CD14-positive monocyte (primary cell): ENCODE measurements around the gene ROBO1. TPM values are rescaled to one million over a fixed set of nuclear protein-coding genes. Genes with fewer than 3 reads are reported as not detected.

Experiments
- DNase-seq, 3 donors: peaks; one replicate each; pipeline ENCODE4 v3.0.0-alpha.2; 2011 to 2022
- H2AFZ ChIP-seq: 2 replicates; pipeline ENCODE4 v1.6.0; 2012; ENCODE audit warnings: mild to moderate bottlenecking, low read depth, low read length, inconsistent platforms; ENCODE audit not compliant: insufficient read depth, poor library complexity, severe bottlenecking
- H3K27ac ChIP-seq, 2 donors: 1 replicate in 1 of 2; 2 replicates in 1 of 2; pipeline ENCODE4 v1.5.1; 2012 to 2013; ENCODE audit warnings: low read length in 2 of 2, control low read depth in 1 of 2, inconsistent platforms in 1 of 2, low read depth in 1 of 2, mild to moderate bottlenecking in 1 of 2
- H3K27me3 ChIP-seq, 2 donors: one replicate each; pipeline versions ENCODE4 v1.6.0 to v1.6.1; 2011 to 2013; ENCODE audit warnings: low read length in 2 of 2; ENCODE audit not compliant: control insufficient read depth in 2 of 2, insufficient read depth in 2 of 2
- H3K36me3 ChIP-seq, 2 donors: replicated peaks in 1 of 2; 1 replicate in 1 of 2; 2 replicates in 1 of 2; pipeline versions ENCODE4 v1.5.1 to v1.6.1; 2012 to 2013; ENCODE audit warnings: low read length in 2 of 2, control low read depth in 1 of 2, inconsistent platforms in 1 of 2, mild to moderate bottlenecking in 1 of 2; ENCODE audit not compliant: insufficient read depth in 2 of 2, control insufficient read depth in 1 of 2
- H3K4me1 ChIP-seq, 2 donors: 1 replicate in 1 of 2; 2 replicates in 1 of 2; pipeline versions ENCODE4 v1.5.1 to v1.6.1; 2012 to 2013; ENCODE audit warnings: low read length in 2 of 2, control low read depth in 1 of 2, inconsistent platforms in 1 of 2, mild to moderate bottlenecking in 1 of 2, moderate library complexity in 1 of 2; ENCODE audit not compliant: insufficient read depth in 2 of 2, control insufficient read depth in 1 of 2
- H3K4me2 ChIP-seq: replicated peaks from 2 replicates; pipeline ENCODE3; 2012; ENCODE audit warnings: low read length, moderate library complexity, mild to moderate bottlenecking; ENCODE audit not compliant: poor library complexity, severe bottlenecking; ENCODE audit errors: extremely low read depth
- H3K4me3 ChIP-seq, 3 experiments: fragments of 200-600 bp in 1 of 3; sonication (generic) in 1 of 3; replicated peaks in 1 of 3; 1 replicate in 2 of 3; 2 replicates in 1 of 3; pipeline ENCODE4 v1.5.1; 2011 to 2013; ENCODE audit warnings: low read length in 3 of 3, mild to moderate bottlenecking in 3 of 3, control low read depth in 2 of 3, low read depth in 2 of 3, inconsistent platforms in 1 of 3, moderate library complexity in 1 of 3
- H3K79me2 ChIP-seq: 2 replicates; pipeline ENCODE4 v1.6.0; 2012; ENCODE audit warnings: mild to moderate bottlenecking, control low read depth, inconsistent platforms, low read length, moderate library complexity; ENCODE audit not compliant: insufficient read depth
- H3K9ac ChIP-seq: 2 replicates; pipeline ENCODE4 v1.6.0; 2017; ENCODE audit warnings: low read length, mild to moderate bottlenecking; ENCODE audit not compliant: insufficient read depth, poor library complexity, severe bottlenecking
- H3K9me3 ChIP-seq, 2 donors: replicated peaks in 1 of 2; 1 replicate in 1 of 2; 2 replicates in 1 of 2; pipeline versions ENCODE4 v1.5.1 to v1.6.1; 2012 to 2013; ENCODE audit warnings: low read length in 2 of 2, control low read depth in 1 of 2; ENCODE audit not compliant: control insufficient read depth in 1 of 2, insufficient read depth in 1 of 2
- H4K20me1 ChIP-seq: 2 replicates; pipeline ENCODE4 v1.6.0; 2012; ENCODE audit warnings: mild to moderate bottlenecking, low read length, control low read depth, moderate library complexity; ENCODE audit not compliant: insufficient read depth
- H3K27ac Mint-ChIP-seq, 7 donors: one replicate each; pipeline ENCODE4 v1.8.0; 2020; ENCODE audit warnings: mild to moderate bottlenecking in 7 of 7, mixed read lengths in 7 of 7, moderate library complexity in 6 of 7, inconsistent platforms in 2 of 7
- H3K27me3 Mint-ChIP-seq, 3 donors: one replicate each; pipeline ENCODE4 v1.8.0; 2021 to 2022; ENCODE audit warnings: low read depth in 3 of 3, mild to moderate bottlenecking in 3 of 3, mixed read lengths in 3 of 3, moderate library complexity in 3 of 3, inconsistent platforms in 1 of 3
- H3K36me3 Mint-ChIP-seq, 2 donors: one replicate each; pipeline ENCODE4 v1.8.0; 2020; ENCODE audit warnings: mixed read lengths in 2 of 2, inconsistent platforms in 1 of 2, mild to moderate bottlenecking in 1 of 2
- H3K4me1 Mint-ChIP-seq: one replicate; pipeline ENCODE4 v1.8.0; 2020; ENCODE audit warnings: mild to moderate bottlenecking, mixed read lengths
- H3K4me3 Mint-ChIP-seq, 2 donors: one replicate each; pipeline ENCODE4 v1.8.0; 2020; ENCODE audit warnings: mild to moderate bottlenecking in 2 of 2, mixed read lengths in 2 of 2, moderate library complexity in 1 of 2
- H3K9me3 Mint-ChIP-seq, 7 donors: one replicate each; pipeline ENCODE4 v1.8.0; 2020 to 2022; ENCODE audit warnings: mixed read lengths in 7 of 7, mild to moderate bottlenecking in 6 of 7, moderate library complexity in 6 of 7, inconsistent platforms in 2 of 7
- WGBS: methylation state at CpG from one replicate; pipeline ENCODE4 v1.1.5; 2013; ENCODE audit warnings: missing lambda C conversion rate; ENCODE audit not compliant: insufficient coverage; 5-methylcytosine and 5-hydroxymethylcytosine counted together
- intact Hi-C, 2 donors: fragments of 100-400 bp; cut with micrococcal nuclease; formaldehyde crosslinking; loops; one replicate each; pipeline versions ENCODE4 v1.15.0 to v1.15.1; 2023
- polyA plus RNA-seq, 3 donors: library from polyadenylated mRNA; depleted of rRNA in 1 of 3; unstranded in 2 of 3; stranded (reverse) in 1 of 3; fragments of 300-500 nt in 2 of 3; fragments of >200 nt in 1 of 3; fragmentation: Illumina TruSeq in 2 of 3; gene quantifications; 1 replicate in 2 of 3; 2 replicates in 1 of 3; pipeline ENCODE4 v1.2.3, GENCODE V29; 2012 to 2021
- TF ChIP-seq, protein P1 (sequence below): fragments of 200-600 bp; IDR thresholded peaks from one replicate; pipeline ENCODE4 v1.8.0; 2022; ENCODE audit warnings: antibody characterized with exemption, mild to moderate bottlenecking

ROBO1 gene
- polyA plus RNA-seq, 3 donors, result 0.09 to 0.10 TPM; not detected in 1

DNA sequence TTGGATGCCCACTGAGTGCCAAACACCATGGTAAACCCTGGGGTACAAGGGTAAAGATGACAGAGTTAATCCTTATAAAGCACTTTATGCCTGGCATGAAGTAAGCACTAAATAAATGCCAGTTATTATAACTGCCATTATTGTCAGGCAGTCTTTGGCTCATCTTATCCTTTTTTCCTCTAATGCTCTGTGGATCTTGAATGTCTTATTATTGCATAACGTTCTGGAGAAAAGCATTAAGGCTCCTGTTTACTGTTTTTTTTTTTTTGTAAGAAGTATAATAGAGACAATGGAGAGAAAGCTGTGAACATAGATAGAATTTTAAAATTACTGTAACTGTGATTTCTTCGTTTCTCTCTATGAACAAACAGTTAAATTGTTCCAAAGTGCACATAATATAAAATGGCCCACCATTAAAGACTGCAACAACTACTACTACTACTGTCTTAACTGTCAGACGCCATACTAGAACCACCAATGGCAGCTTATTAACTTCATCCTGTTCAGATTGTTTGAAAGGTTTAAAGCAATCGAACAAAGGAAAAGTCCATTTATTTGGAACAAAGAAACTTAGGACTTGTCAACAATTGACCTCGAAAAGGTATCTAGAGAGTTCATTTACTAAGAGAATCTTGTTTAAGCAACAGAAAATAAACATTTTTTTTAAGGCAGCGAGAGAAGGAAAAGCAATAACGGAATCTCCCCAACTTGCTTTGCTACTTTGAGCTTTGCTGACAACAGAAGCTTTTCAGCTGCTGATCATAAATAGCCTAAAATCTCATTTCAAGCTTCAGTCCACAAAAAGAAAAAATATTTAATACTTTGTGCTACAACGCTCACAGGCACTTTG, 520.7 kb downstream of the ROBO1 start:
- Mint-ChIP-seq H3K9me3 (peaks cover 0 to 4% (median 0%) of the 10 kb centered on the region in 7 donors), H3K27me3 (no peaks in the 10 kb centered on the region), H3K4me1 (no peaks in the 10 kb centered on the region), H3K27ac (no peak overlapping the region), H3K36me3 (no peaks in the 10 kb centered on the region), H3K4me3 (no peak overlapping the region)
- WGBS, result 85% methylated on average over 4 of the region's 8 CpGs
- Histone ChIP-seq H3K9ac (no peak overlapping the region), H2AFZ (no peak overlapping the region), H3K4me2 (no peak overlapping the region), H3K79me2 (no peaks in the 10 kb centered on the region), H4K20me1 (no peaks in the 10 kb centered on the region), H3K4me1 (no peaks in the 10 kb centered on the region), H3K27me3 (no peaks in the 10 kb centered on the region), H3K4me3 (no peak overlapping the region), H3K36me3 (no peaks in the 10 kb centered on the region), H3K9me3 (peaks cover 2 to 5% of the 10 kb centered on the region in 2 donors), H3K27ac (no peak overlapping the region)
- DNase-seq, result no peak
- intact Hi-C loops, result no loop called here
- TF ChIP-seq, protein P1, sequence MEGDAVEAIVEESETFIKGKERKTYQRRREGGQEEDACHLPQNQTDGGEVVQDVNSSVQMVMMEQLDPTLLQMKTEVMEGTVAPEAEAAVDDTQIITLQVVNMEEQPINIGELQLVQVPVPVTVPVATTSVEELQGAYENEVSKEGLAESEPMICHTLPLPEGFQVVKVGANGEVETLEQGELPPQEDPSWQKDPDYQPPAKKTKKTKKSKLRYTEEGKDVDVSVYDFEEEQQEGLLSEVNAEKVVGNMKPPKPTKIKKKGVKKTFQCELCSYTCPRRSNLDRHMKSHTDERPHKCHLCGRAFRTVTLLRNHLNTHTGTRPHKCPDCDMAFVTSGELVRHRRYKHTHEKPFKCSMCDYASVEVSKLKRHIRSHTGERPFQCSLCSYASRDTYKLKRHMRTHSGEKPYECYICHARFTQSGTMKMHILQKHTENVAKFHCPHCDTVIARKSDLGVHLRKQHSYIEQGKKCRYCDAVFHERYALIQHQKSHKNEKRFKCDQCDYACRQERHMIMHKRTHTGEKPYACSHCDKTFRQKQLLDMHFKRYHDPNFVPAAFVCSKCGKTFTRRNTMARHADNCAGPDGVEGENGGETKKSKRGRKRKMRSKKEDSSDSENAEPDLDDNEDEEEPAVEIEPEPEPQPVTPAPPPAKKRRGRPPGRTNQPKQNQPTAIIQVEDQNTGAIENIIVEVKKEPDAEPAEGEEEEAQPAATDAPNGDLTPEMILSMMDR, result no peak

DNA sequence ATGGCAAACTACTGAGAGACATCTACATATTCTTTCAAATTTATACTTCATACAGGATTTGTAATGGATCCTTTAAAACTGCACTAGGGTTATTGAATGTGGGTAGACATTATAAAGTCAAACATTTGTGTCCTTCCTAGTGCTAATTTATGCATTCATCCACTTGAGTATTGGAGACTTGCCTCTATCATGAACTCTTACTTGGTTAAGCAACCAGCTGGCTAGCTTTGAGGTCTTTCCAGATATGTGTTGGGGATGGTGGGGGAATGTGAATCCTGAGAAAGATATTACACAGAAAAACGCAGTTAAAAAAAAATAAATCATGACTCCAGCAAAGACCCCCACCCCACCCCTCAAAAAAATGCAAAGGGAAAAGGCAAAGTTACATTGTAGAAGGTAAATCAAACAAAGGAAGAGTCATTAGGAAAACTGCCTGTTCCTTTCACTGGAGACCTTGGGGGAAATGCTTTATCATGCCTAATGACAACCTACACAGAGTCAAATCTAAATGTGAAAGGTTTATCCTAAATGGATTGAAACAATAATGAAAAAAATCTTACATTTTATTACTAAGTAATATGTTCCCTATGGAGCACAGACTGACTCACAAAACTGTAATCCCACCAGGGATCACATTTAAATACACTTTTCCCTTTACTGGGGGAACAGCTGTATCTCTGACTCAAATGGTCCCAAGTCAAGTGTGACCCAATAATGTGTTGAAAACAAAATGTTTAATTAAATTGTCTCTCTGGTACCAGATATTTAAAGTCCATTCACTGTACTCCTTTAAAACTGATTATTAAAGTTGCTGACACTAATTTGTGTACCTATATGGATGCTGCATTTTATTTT, 522.3 kb downstream of the ROBO1 start:
- no peaks in the 10 kb centered on the region for H4K20me1 ChIP-seq
- TF ChIP-seq, protein P1, result no peak
- H3K9ac ChIP-seq, result no peak overlapping the region
- Mint-ChIP-seq H3K4me3 (no peak overlapping the region), H3K27me3 (no peaks in the 10 kb centered on the region), H3K36me3 (no peaks in the 10 kb centered on the region), H3K9me3 (peaks cover 0 to 3% (median 0%) of the 10 kb centered on the region in 7 donors), H3K4me1 (no peaks in the 10 kb centered on the region), H3K27ac (no peak overlapping the region)
- no CpG with 5 or more reads among the region's 1 CpG for WGBS
- no peak for DNase-seq
- no peak overlapping the region for H3K4me2 ChIP-seq
- H3K79me2 ChIP-seq, result no peaks in the 10 kb centered on the region
- peaks cover 0 to 5% of the 10 kb centered on the region in 2 donors for H3K9me3 ChIP-seq
- H3K27me3 ChIP-seq, result no peaks in the 10 kb centered on the region
- no peaks in the 10 kb centered on the region for H3K36me3 ChIP-seq
- no peak overlapping the region for H2AFZ ChIP-seq
- intact Hi-C loops, result no loop called here
- H3K27ac ChIP-seq, result no peak overlapping the region
- H3K4me1 ChIP-seq, result no peaks in the 10 kb centered on the region
- H3K4me3 ChIP-seq, result no peak overlapping the region
